Prostate gland (tissue), 2 donors: Measurements from ENCODE around the gene MTOR. TPM values are rescaled to one million over a fixed set of nuclear protein-coding genes. Genes with fewer than 3 reads are reported as not detected.
A peak's percentile ranks its signal among the peaks of the same experiment; 100 is the strongest.

ENCODE experiments used
- DNase-seq: peaks from one replicate; pipeline ENCODE4 v3.0.0-alpha.2; 2019; ENCODE audit warnings: low spot score
- H3K27ac ChIP-seq, 2 donors: fragments of 200-600 bp; sonication (generic); 2 replicates each; pipeline ENCODE4 v1.5.1; 2017 to 2019
- H3K27me3 ChIP-seq: fragments of 200-600 bp; sonication (generic); replicated peaks from 2 replicates; pipeline ENCODE4 v1.5.1; 2019; ENCODE audit not compliant: insufficient read depth
- H3K36me3 ChIP-seq, 2 donors: fragments of 200-600 bp; sonication (generic); 1 replicate in 1 of 2; 2 replicates in 1 of 2; pipeline versions ENCODE4 v1.5.1 to v1.8.1; 2017 to 2019
- H3K4me1 ChIP-seq: fragments of 200-600 bp; sonication (generic); replicated peaks from 2 replicates; pipeline ENCODE4 v1.5.1; 2019
- H3K4me3 ChIP-seq, 2 donors: fragments of 200-600 bp; sonication (generic); 2 replicates each; pipeline ENCODE4 v1.5.1; 2017 to 2019
- H3K9me3 ChIP-seq: fragments of 200-600 bp; sonication (generic); 2 replicates; pipeline ENCODE4 v1.5.1; 2017
- POLR2A ChIP-seq: fragments of 450-650 bp; IDR thresholded peaks from one replicate; pipeline ENCODE4 v1.6.1; 2016; ENCODE audit warnings: antibody characterized with exemption, mild to moderate bottlenecking
- POLR2AphosphoS5 ChIP-seq: sonication (generic); formaldehyde crosslinking; IDR thresholded peaks from one replicate; pipeline ENCODE4 v1.6.1; 2017; ENCODE audit warnings: antibody characterized with exemption
- WGBS: methylation state at CpG from one replicate; pipeline ENCODE4 v1.1.5; 2018; 5-methylcytosine and 5-hydroxymethylcytosine counted together
- intact Hi-C: fragments of 100-400 bp; cut with DNase I; formaldehyde crosslinking; loops from one replicate; pipeline ENCODE4 v1.14.2; 2022
- total RNA-seq, 2 donors: library from RNA; depleted of rRNA; stranded (reverse); fragments of >200 nt; gene quantifications; one replicate each; pipeline ENCODE4 v1.1.0, GENCODE V29; 2016
- TF ChIP-seq, protein P1 (sequence below), 4 experiments: fragments of 200-600 bp in 2 of 4; fragments of 450-650 bp in 2 of 4; sonication (generic) in 2 of 4; IDR thresholded peaks; 1 replicate in 3 of 4; 2 replicates in 1 of 4; pipeline ENCODE4 v1.5.1; 2016 to 2019; ENCODE audit warnings: antibody characterized with exemption in 4 of 4, mild to moderate bottlenecking in 2 of 4, moderate library complexity in 2 of 4

MTOR gene
- total RNA-seq, 2 donors from 2014 or later = 34.7 to 56.1 TPM

- Histone ChIP-seq H3K27me3 (no peaks in the 10 kb centered on the region), H3K27ac (peak overlapping the region; percentile 52 to 53), H3K4me1 (peaks cover 7% of the 10 kb centered on the region), H3K9me3 (no peaks in the 10 kb centered on the region), H3K4me3 (no peak overlapping the region), H3K36me3 (no peaks in the 10 kb centered on the region)
- intact Hi-C loops = loop anchor here (10.0 kb wide), 1 partner anchor 211 kb away; no protein-coding TSS in a partner anchor
- peak; percentile 86 for TF ChIP-seq POLR2AphosphoS5
- TF ChIP-seq, protein P1, sequence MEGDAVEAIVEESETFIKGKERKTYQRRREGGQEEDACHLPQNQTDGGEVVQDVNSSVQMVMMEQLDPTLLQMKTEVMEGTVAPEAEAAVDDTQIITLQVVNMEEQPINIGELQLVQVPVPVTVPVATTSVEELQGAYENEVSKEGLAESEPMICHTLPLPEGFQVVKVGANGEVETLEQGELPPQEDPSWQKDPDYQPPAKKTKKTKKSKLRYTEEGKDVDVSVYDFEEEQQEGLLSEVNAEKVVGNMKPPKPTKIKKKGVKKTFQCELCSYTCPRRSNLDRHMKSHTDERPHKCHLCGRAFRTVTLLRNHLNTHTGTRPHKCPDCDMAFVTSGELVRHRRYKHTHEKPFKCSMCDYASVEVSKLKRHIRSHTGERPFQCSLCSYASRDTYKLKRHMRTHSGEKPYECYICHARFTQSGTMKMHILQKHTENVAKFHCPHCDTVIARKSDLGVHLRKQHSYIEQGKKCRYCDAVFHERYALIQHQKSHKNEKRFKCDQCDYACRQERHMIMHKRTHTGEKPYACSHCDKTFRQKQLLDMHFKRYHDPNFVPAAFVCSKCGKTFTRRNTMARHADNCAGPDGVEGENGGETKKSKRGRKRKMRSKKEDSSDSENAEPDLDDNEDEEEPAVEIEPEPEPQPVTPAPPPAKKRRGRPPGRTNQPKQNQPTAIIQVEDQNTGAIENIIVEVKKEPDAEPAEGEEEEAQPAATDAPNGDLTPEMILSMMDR (IDR thresholded peaks at IDR 0.05) = no peak
- 44% methylated on average over 7 of the region's 7 CpGs for WGBS
- peak; percentile 46 for DNase-seq
Observed at GRCh38 chr1:11245904-11246719, 16.2 kb downstream of the MTOR start.

DNA sequence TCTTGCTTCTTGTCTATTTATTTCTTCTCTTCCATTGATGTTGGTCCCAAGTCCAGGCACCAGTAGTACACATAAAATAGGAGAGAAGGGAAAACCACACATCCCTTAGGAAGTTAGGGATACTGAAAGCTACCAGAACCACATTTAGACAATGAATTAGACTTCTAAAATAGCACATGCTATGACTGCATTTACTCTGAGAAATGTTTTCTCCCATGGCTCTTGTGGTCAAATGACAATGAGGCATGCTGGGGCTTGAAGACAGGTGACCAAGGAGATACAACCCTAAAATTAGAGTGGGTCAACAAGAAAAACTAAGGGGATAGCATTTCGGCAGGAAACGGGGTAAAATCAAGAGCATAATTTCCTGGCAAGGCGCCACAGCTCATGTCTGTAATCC is 17.1 kb downstream of the MTOR start:
- H3K36me3 ChIP-seq = no peaks in the 10 kb centered on the region
- no peak for DNase-seq
- H3K27ac ChIP-seq = peak overlapping the region; percentile 52 to 53
- no peaks in the 10 kb centered on the region for H3K9me3 ChIP-seq
- H3K4me1 ChIP-seq = peaks cover 7% of the 10 kb centered on the region
- TF ChIP-seq, protein P1 (IDR thresholded peaks at IDR 0.05) = no peak
- TF ChIP-seq POLR2AphosphoS5 (no peak), POLR2A (no peak)
- H3K4me3 ChIP-seq = no peak overlapping the region
- H3K27me3 ChIP-seq = no peaks in the 10 kb centered on the region
- WGBS = 65% methylated on average over 3 of the region's 3 CpGs
- intact Hi-C loops = loop anchor here (10.0 kb wide), 1 partner anchor 210 kb away; no protein-coding TSS in a partner anchor

DNA sequence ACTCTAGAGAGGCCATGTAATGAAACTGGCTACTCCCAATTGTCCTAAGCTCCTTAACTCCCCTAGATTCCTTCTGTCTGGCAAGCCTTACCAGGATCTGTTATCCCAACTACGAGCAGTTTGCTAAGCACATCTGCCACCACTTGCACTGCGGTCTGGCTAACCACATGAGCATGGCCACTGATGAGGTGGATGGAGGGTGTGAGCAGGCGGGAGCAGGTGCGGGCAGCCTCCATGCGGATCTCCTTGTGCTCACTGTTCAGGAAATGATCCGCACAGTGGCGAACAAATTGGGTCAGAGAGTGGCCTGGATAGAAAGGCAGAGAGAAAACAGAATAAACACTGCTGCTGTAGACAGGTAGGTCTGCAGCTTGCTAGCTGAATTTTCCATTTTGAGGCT is 24.0 kb downstream of the MTOR start:
- intact Hi-C loops = no loop called here
- no peak overlapping the region for H3K4me3 ChIP-seq
- peaks cover 4 to 7% of the 10 kb centered on the region in 2 donors for H3K36me3 ChIP-seq
- TF ChIP-seq, protein P1 (IDR thresholded peaks at IDR 0.05) = no peak
- TF ChIP-seq POLR2AphosphoS5 (no peak), POLR2A (no peak)
- WGBS = 95% methylated on average over 7 of the region's 7 CpGs
- H3K9me3 ChIP-seq = no peaks in the 10 kb centered on the region
- H3K27ac ChIP-seq = no peak overlapping the region
- no peaks in the 10 kb centered on the region for H3K4me1 ChIP-seq
- H3K27me3 ChIP-seq = no peaks in the 10 kb centered on the region
- DNase-seq = no peak

DNA sequence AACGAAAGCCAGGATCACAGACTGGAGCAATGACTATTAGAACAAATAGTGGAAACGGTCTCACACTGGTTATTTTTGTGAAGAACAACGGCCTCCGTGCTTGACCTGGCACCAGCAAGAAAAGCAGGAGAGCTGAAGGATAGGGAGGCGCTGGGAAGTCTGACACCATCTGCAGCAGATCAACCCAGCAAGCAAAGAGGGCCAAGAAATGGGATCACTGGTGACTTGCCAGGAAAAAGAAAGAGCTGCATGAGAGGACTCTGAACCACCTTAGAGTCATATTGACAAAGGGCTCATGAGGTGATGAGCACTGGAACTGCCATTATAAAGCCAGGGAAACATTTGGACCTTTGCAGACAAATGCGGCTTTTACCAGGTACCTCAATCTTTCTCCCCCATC is 25.0 kb downstream of the MTOR start:
- Histone ChIP-seq H3K27me3 (no peaks in the 10 kb centered on the region), H3K27ac (no peak overlapping the region), H3K4me1 (no peaks in the 10 kb centered on the region), H3K9me3 (no peaks in the 10 kb centered on the region), H3K36me3 (peaks cover 4 to 7% of the 10 kb centered on the region in 2 donors), H3K4me3 (no peak overlapping the region)
- no peak for DNase-seq
- intact Hi-C loops = no loop called here
- WGBS = 69% methylated on average over 6 of the region's 6 CpGs
- TF ChIP-seq POLR2AphosphoS5 (no peak), POLR2A (no peak)
- TF ChIP-seq, protein P1 (IDR thresholded peaks at IDR 0.05) = no peak

DNA sequence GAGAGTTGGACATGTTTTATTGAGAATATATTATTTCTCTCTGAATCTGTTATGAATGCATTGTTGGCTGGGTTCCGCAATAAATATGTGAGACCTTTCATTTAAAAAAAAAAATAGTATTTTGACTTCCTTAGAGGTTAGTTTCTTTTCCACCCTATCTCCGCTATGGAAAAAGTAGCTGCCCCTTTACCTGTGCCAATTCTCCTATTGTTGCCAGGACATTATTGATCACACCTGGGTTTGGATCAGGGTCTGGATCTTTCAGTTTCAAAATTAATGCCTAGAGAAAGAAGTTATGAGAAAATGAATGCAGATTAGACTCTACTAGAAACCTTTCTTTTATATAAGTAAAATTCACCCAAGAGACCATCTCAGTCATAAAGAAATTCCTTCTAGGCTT is 29.1 kb downstream of the MTOR start:
- WGBS = 90% methylated on average over 2 of the region's 2 CpGs
- DNase-seq = no peak
- Histone ChIP-seq H3K27me3 (no peaks in the 10 kb centered on the region), H3K27ac (no peak overlapping the region), H3K4me1 (no peaks in the 10 kb centered on the region), H3K4me3 (no peak overlapping the region), H3K36me3 (peaks cover 13% of the 10 kb centered on the region in 2 donors), H3K9me3 (no peaks in the 10 kb centered on the region)
- intact Hi-C loops = no loop called here
- TF ChIP-seq POLR2A (no peak), POLR2AphosphoS5 (no peak)
- TF ChIP-seq, protein P1 (IDR thresholded peaks at IDR 0.05) = no peak
